NCI-H1092 (cell line): ENCODE results near the gene PANK4.
"Not testable (repeated sequence)": the region's sequence is repeated elsewhere in the genome, so short reads cannot be mapped to it uniquely, and the experiment has no call there.

Experiments
- DNase-seq: peaks from one replicate; lab custom pipeline; 2025; lab: John Stamatoyannopoulos, UW

PANK4 gene

DNA sequence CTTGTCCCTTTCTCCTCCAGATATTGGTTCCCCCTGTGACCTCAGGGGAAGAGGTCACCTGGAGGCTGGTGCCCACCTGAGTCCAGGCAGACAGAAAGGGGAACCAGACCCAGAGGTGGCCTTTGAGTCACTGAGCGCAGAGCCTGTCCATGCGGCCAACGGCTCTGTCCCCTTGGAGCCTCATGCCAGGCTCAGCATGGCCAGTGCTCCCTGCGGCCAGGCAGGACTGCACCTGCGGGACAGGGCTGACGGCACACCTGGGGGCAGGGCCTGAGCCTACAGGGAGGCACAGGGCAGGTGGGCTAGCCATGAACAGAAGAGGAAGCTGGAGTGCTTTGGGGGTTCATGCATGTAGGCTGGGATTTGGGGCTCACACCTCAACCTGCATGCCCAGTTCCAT is 32.5 kb upstream of the PANK4 start:
- no peak for DNase-seq

DNA sequence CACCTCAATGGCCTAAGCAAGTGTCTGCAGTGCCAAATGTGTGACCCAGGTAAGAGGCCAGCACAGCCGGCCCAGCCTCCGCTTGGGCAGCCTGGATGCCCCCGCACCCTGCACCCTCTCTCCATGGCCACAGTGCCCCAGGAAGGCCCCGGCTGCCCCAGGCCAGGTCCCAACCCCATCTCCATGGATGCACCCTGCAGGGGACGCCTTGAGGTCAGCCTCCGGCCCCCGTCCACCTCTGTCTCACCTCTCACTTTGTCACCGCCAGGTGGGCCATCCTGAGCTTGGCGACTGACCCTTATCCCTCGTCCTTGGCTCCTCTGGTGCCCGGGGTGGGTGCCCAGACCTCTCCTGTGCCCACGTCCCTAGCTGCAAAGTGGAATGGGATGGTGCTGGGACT is 32.0 kb upstream of the PANK4 start:
- DNase-seq = no peak

DNA sequence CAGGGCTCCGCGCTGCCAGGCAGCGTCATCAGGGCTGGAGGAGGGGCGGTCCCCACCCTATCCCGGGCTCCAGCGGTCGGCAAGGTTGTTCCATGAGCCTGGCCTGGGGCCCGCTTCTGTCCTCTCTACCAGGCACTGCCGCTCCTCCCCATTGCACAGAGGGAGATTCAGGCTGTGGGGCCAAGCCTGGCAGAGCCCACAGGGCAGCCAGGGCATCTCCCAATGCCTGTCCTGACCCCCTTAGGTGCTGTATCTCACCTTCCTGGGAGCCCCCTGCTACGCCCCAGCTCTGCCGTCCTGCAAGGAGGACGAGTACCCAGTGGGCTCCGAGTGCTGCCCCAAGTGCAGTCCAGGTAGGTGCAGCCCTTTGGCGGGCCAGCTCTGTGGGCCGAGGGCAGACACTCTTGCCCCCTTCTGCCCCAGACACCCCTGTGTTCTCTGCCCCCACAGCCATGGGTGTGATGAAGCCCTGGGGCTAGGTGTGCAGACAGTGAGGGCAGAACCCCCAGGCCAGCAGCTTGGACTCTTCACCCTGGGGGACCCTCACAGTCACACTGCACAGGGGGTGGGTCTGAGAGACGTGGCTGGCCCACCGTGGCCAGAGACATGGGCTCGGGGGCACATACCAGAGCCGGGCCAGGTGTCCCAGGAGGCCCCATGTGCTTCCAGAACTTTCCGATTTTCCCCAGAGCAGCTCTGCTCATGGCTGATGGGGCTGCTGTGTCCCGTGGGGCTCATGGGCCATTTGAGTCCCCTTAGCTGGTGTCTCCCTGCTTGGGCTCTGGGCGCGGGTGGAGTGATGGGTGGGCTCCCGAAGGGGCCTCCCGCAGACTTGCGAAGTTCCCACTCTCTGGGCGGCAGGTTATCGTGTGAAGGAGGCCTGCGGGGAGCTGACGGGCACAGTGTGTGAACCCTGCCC is 31.3 kb upstream of the PANK4 start:
- no peak for DNase-seq

DNA sequence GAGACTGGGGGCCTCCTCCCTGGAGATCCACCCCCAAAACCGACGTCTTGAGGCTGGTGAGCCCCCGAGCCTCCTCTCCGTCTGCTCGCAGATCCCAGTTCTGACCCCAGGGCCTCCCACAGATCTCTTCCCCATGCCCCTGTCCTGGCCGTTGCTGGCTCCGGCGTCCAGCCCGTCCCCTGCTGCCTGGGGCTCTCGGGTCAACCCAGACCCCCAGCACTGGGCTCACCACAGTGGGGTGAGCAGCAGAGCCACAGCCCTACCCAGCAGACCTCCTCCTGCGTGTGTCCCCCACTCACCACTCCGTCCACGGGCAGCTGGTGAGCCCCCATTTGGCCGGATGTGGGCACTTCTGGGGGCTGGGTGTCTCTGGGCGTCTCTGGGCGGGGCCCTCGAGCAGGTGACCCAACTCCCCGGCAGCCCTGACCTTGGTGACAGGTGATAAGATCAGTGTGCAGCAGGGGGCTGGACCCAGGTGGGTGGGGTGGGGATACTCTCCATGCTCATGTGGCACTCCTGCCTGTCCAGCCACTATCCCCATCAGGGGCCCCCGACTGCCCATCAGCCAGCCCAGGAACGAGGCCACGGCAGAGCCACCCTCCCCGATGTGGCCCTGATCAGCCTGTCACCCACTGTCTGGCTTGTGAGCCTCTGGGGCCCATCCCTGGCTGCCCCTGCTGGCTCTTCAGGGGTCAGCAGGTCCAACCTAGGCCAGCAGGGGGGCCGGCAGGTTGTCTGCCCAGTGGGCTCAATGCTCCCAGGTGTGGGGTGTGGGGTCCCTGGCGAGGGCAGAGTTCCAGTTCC is 30.5 kb upstream of the PANK4 start:
- no peak for DNase-seq

DNA sequence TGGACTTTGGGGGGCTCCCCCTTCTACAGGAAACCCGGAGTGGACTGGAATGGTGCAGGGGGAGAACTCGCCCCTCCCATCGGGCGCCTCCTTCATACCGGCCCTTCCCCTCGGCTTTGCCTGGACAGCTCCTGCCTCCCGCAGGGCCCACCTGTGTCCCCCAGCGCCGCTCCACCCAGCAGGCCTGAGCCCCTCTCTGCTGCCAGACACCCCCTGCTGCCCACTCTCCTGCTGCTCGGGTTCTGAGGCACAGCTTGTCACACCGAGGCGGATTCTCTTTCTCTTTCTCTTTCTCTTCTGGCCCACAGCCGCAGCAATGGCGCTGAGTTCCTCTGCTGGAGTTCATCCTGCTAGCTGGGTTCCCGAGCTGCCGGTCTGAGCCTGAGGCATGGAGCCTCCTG is 29.9 kb upstream of the PANK4 start, which contains the start of gene TNFRSF14:
Gene TNFRSF14, plus strand, starts transcription at position 95 of the 401 bp plus-strand sequence. Its CDS starts 294 bp downstream, at position 389.
- no peak for DNase-seq

DNA sequence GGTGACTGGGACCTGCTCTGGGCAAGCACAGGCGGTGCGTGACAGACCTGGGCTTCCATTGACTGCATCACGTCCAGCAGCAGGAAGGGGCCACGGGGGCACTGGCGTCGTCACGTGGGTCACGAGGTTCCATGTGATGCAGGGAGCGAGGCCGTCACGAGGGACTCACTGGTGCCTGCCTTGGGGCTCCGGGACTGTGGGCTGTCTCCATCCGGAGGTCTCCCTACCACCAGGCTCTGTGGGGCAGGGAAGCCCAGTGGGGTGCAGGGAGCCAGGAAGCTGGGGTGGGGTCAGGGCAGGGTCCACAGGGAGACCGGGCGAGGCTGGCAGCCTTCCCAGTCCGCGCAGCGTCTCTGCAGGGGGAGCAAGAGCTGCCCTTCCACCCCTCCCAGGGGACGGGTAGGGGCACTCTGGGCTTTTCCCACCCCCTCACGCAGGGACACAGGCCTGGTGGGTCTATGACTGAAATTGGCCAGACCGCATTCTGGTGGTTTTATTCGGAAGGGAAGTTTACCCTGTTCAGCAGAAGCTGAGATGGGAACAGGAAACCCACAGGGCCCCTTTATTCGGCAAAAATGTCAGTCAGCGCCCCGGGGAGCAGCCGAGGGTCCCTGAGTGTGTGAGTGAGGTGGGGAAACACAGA is 29.4 kb upstream of the PANK4 start:
- DNase-seq = no peak

DNA sequence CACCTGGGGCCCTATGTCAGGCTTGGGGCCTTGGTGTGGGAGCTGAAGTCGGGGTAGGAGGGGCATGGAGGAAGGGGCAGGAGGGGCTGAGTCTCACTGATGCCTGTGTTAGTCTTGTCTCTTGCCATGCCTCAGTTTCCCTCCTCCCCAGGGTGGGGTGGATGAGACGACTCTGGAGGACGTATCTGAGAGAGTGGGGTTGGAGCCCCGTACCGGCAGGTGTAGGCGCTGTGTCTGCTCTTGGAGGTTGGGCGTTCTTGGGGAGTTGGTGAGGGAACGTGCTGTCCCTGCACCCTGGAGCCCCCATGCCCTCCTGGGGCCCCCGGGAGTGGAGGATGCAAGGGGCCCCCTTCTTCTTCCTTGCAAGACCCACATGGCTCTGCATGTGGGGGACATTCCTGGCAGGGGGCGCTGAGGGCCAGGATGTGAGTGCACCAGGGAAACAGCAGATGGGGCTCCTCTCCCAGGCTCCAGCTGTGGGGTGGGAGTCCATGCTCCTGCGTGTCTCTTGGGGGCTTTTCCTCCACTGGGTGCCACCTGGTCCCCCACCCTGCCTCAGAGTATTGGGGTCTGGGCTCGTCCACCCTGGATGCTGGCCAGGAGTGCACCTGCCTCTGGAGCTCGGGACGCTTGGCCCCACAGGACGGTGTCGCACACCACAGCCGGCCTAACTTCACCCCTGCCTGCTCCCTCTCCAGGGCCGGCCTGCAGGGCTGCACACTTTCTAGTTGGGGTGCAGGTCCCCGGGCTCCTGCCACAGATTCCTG is 28.4 kb upstream of the PANK4 start:
- DNase-seq = no peak

DNA sequence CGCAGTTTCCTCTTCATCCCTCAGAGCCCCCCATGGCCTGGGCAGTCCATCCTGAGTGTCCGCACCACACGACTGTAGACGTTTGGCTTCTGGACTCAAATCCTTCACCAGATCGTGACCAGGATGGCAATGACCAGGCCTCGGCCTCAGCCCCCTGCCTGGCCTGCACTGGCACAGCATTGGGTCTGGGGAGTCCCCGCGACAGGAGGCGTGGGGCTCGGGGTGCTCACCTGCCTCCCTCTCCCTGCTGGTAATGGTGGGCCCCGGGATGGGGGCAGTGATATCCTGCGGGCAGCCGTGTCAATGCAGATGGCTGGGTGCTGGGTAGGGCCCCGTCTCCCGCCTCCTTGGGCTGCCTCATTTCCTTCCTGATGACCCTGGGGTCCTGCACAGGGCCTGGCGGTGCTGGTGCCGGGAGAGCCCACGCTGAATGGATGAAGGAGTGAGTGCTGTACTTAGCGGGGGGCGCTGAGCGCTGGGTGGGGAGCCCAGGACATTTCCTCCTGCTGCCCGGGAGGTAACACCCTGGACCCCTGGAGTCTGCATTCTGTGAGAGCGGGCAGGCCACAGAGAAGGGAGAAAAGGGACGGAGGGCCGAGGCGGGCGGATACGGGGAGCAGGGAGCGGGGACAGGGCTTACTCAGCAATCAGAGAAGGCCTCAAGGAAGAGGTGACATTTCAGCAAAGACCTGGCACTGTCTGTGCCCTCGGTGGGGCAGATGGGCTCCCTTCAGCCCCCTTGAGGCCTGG is 27.6 kb upstream of the PANK4 start:
- DNase-seq = no peak

DNA sequence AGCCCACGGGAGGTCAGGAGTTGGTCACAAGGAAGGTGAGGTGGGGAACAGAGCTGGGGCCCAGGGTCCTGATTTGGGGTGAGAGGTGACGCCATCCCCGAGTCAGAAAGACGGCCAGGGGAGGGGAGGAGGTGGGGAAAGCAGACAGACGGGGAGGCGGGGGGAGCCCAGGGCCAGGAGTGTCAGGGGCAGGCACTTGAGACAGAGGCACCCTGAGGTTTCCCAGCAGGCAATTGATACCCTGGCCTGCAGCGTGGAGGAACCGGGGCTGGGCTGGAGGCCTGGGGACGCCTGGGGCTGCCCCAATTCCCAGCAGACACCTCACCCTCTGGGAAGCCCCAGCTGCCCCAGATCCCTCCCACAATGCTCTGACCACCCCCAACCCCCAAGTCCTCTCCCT is 26.7 kb upstream of the PANK4 start:
- DNase-seq = not testable (repeated sequence)

DNA sequence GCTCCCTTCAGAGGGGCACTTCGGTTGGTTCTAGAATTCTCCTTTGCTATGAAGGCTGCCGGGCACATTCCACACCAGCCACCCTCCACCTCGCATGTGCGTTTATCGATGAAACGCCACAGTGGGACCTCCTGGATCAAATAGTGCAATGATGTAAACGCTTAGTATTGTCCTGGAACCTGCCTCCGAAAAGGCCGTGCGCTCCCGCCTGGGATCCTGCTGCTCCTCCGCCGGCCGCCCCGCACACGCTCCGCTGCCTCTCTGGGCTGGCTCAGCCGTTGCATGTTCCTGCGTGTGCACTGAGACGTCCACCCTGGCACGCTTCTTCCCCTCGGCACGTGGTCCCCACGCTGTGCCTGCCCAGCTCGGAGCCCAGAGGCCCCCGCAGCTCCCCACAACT is 25.8 kb upstream of the PANK4 start:
- DNase-seq = no peak

DNA sequence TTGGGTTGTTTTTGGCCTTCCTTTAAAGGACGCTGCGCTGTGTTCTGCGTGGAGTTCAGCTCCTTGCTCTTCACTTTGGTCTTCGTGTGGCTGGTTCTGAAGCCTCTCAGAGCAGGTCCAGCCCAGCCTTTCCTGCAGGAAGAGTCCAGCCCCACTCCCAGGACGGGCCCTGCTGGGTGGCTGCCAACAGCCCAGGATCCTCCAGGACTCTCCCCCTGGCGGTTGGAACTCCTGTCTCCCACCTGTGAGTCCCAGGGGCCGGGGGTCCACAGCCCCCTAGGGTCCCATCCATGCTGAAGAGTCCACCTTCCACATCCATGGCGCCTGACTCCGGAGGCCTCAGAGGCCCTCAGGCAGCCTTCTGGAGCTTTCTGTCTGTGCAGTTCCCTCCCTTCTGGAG is 25.1 kb upstream of the PANK4 start:
- DNase-seq = not testable (repeated sequence)

DNA sequence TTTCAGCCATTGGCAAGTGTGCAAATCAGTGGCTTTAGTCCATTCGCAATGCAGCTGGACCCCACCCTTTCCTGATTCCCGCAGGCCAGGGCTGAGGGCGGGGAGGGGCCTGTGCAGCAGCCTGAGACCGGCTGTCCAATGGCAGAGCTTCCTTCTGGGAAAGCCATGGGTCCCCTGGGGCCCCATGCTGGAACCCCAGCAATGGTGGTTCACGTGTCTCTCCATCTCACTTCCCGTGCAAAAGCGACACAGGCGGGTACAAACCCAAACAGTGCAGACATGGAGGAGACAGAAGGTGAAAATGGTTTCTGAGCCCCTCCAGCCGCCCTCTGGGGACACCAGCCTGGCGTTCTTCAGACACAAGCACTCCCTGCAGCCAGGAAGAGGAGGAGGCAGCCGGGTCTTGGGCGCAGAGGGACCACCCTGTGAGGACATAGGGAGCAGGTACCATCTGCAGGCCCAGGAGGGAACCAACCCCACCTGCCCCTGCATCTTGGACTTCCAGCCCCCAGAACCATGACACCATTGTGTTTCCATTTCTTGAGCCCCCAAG is 24.0 kb upstream of the PANK4 start:
- DNase-seq = not testable (repeated sequence)

DNA sequence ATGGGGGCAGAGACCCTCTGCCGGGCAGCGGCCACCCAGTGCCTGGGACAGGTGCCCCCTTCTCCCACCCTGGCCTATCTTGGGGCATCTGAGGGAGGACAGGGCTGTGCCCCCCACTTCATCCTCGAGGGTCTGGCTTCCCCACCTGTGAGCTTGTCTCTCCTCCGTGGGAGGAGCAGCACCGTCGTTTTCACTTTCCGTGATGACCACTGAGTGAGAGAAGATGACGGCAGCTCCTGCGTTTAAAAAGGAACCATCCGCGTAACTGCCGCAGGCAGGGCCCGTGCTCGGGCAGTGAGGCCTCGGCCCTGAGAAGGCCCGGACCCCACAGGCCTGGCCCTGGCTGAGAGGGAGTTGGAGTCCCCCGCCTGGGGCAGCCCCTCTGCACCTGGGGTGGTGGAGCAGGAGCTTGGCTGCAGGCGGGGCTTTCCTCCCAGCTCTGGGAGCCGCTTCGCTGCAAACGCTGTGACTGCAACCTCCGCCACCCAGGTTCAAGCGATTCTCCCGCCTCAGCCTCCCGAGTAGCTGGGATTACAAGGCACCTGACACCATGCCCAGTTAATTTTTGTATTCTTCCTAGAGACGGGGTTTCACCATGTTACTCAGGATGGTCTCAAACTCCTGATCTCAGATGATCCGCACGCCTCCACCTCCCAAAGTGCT is 23.1 kb upstream of the PANK4 start:
- not testable (repeated sequence) for DNase-seq

DNA sequence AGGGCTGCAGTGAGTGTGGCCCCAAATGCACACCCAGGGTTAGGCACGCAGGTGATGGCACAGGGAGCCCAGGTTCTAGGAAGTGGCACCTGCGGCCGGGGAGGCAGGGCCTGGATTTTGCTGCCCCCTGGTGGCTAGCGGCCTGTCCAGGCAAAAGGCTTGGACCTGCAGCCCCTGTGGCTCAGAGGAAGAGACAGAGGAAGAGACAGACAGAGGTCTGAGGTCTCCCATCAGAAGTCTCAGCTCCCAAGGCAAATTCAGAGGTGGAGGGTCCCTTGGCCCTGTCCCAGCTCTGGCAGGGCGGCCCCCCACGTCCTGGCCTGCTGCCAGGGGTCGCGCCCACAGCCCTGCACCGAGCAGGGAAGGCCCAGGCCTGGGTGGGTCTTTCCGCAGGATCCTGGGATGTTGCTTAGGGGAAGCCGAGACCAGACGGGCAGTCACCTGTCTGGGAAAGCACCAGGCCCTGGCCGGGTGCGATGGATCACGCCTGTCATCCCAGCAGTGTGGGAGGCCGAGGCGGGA is 21.7 kb upstream of the PANK4 start:
- no peak for DNase-seq

DNA sequence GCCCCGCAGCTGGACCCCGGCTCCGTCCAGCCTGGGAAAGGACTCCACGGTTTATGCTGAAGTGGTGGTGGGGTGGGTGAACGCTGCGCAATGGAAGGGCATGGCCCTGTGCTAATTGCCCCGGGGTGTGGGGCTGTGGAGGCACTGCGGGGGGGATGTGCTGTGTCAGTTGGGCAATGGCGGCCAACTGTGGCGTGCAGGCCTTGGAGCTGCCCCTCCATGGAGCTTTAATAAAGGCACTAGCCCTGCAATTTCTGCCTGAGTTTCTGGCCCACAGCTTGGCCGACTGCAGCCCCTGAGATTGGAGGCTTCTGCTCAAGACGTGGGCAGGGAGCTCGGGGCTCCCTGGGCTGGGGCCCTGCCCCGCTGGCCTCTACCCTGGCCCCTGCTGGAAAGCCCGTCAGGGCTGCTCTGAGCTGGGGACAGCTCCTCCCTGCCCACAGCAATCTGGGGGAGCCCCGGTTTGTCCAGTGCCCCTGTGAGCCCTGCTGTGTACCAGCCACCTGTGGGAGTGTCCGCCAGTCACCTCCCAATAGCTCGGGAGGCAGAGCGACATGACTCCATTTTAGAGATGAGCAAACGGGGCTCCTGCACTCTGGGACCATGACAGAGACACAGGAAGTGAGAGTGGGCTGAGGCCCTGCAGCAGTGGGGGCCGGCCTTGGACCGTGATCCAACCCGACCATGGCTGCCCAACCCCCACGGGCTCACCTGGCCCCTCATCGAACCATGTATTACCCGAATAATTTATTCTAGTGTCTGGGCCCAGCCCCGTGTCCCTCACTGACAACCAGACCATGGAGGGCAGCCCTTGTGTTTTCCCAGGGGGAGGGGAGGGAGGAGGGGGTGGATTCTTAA is 21.0 kb upstream of the PANK4 start:
- DNase-seq = no peak

DNA sequence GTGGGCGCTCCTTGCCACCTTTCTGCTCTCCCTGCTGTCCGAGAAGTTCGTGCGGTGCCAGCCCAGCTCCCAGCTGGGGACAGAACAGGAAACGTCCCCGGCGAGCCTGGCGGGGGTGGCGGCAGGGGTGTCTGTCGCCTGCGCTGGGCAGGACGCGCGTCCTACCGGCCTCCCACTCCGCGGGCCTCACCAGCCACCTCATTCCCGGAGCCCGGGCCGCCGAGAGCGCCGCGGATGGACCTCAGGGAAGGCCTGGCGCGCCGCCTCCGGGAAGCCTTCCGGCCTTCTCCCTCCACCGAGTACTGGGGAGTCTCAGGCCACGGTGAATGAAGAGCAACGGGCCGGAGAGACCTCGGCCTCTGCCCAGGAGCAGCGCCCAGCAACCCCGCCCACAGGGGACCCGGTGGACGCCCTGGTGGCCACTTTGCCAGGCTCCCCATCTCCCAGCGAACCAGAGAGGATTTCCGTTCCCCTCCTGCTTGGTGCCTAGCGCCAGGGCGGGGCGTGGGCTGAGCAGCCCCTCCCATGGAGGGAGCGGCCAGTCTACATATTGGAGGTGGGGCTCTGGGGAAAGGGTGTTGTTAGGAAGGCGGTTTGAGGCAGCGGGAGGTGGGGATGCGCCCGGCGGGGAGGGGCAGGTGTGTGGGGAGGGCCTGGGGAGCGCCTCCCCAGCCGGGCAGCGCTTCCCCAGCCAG is 20.3 kb upstream of the PANK4 start:
- DNase-seq = no peak

DNA sequence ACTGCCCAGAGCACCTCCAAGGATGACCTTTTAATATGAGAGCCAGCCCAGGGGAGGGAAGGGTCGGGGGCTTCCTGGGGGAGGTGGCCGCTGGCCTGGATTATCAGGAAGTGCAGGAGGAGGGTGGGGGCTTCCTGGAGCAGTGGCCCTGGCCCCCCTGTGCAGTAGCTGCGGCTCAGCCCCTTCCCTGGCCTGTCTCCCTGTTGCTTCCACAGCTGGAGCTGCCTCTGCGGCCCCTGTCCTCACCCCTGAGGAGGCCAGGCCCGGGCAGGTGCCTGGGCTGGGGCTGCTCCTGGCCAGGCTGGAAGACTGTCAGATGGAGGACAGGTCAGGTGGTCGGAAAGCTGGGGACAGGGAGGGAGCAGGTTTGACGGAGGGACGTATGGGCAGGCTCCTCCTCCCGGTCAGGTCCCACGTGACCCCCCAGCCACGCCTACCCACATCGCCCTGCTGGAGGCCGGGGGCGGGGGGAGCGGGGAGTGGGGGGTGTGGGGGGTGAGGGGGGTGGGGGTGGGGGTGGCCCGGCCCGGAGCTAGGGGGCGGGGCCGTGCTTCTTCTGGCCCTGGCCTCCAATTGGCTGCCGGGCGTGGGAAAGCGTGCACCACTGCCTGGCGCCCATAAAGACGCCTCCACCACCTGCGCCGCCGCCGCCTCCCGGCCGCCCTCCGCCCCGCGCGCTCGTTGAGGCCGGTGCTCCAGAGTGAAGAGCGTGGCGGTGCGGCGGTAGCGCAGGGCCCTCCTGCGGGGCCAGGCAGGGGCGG is 19.5 kb upstream of the PANK4 start:
- no peak for DNase-seq
